Measurements from ENCODE around the gene KIF19.

DNA sequence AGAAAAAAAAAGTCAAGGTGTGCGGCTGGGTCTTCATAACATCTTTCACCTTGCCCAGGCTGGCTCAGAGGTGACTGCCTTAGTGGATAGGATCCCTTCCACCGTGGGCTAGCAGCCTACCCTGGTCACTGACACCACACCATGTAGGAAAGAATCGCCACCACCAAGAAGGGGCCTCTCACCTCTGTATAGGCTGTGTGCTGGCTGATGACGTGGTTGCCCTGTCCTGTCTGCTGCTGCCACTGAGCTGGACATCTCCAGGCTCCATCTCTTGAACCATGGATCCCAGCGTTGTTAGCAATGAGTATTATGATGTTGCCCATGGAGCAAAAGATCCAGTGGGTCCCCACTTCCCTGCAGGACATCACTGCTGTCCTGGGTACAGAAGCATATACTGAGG lies 41.2 kb downstream of the KIF19 start, which contains the start of gene GPR142:
- TF ChIP-seq CTCF (IDR thresholded peaks at IDR 0.05) (no peak), POLR2A (IDR thresholded peaks at IDR 0.05) (no peak)

Measured in uterus (tissue), 2 donors.